Parathyroid adenoma (tissue), 2 donors: Measurements from ENCODE around the gene TBC1D23.

Experiments used
- H2AFZ ChIP-seq: fragments of 300-600 bp; sonication (generic); one replicate; pipeline ENCODE4 v1.7.0; 2017; ENCODE audit warnings: antibody characterized with exemption, mild to moderate bottlenecking
- H3K27ac ChIP-seq: fragments of 300-600 bp; sonication (generic); one replicate; pipeline ENCODE4 v1.7.0; 2017
- H3K27me3 ChIP-seq: fragments of 300-600 bp; sonication (generic); one replicate; pipeline ENCODE4 v1.7.0; 2017; ENCODE audit warnings: low read length; ENCODE audit not compliant: control insufficient read depth, insufficient read depth
- H3K36me3 ChIP-seq: fragments of 300-600 bp; sonication (generic); one replicate; pipeline ENCODE4 v1.7.0; 2017; ENCODE audit warnings: low read length; ENCODE audit not compliant: control insufficient read depth, insufficient read depth
- H3K4me1 ChIP-seq: fragments of 300-600 bp; sonication (generic); one replicate; pipeline ENCODE4 v1.7.0; 2017; ENCODE audit warnings: control low read depth
- H3K4me2 ChIP-seq: fragments of 300-600 bp; sonication (generic); one replicate; pipeline ENCODE4 v1.7.0; 2017; ENCODE audit warnings: low read length
- H3K4me3 ChIP-seq: fragments of 300-600 bp; sonication (generic); one replicate; pipeline ENCODE4 v1.7.0; 2017; ENCODE audit warnings: low read depth, low read length
- H3K79me2 ChIP-seq: fragments of 300-600 bp; sonication (generic); one replicate; pipeline ENCODE4 v1.7.0; 2017; ENCODE audit warnings: control low read depth
- H3K9ac ChIP-seq: fragments of 300-600 bp; sonication (generic); one replicate; pipeline ENCODE4 v1.7.0; 2017; ENCODE audit warnings: mild to moderate bottlenecking
- H3K9me3 ChIP-seq: fragments of 300-600 bp; sonication (generic); one replicate; pipeline ENCODE4 v1.7.0; 2017; ENCODE audit warnings: low read length; ENCODE audit not compliant: control insufficient read depth
- CTCF ChIP-seq: fragments of 300-600 bp; sonication (generic); IDR thresholded peaks from one replicate; pipeline ENCODE4 v1.7.0; 2017; ENCODE audit warnings: antibody characterized with exemption, mild to moderate bottlenecking
- donor health status: primary hyperparathyroidism.

Gene TBC1D23

GRCh38 chr3:100265016-100265415 is 4.2 kb downstream of the TBC1D23 start:
- no peaks in the 10 kb centered on the region for H3K36me3 ChIP-seq
- no peak overlapping the region for H3K4me3 ChIP-seq
- no peak for TF ChIP-seq CTCF
- peaks cover 39% of the 10 kb centered on the region for H3K79me2 ChIP-seq
- H3K4me2 ChIP-seq, result no peak overlapping the region
- peaks cover 7% of the 10 kb centered on the region for H3K4me1 ChIP-seq
- no peaks in the 10 kb centered on the region for H3K9me3 ChIP-seq
- H3K9ac ChIP-seq, result no peak overlapping the region
- H3K27me3 ChIP-seq, result no peaks in the 10 kb centered on the region
- H2AFZ ChIP-seq, result no peak overlapping the region
- no peak overlapping the region for H3K27ac ChIP-seq

- Histone ChIP-seq H3K4me3 (no peak overlapping the region), H3K4me1 (peaks cover 7% of the 10 kb centered on the region), H3K27ac (no peak overlapping the region), H3K79me2 (peaks cover 41% of the 10 kb centered on the region), H3K27me3 (no peaks in the 10 kb centered on the region), H3K9me3 (no peaks in the 10 kb centered on the region), H3K9ac (no peak overlapping the region), H3K4me2 (no peak overlapping the region), H3K36me3 (no peaks in the 10 kb centered on the region), H2AFZ (no peak overlapping the region)
- TF ChIP-seq CTCF, result no peak
Measured at GRCh38 chr3:100266531-100266930, 5.7 kb downstream of the TBC1D23 start.

GRCh38 chr3:100268156-100268555 is 7.4 kb downstream of the TBC1D23 start:
- no peak overlapping the region for H3K4me2 ChIP-seq
- no peak overlapping the region for H3K4me3 ChIP-seq
- no peak overlapping the region for H2AFZ ChIP-seq
- no peaks in the 10 kb centered on the region for H3K4me1 ChIP-seq
- H3K79me2 ChIP-seq, result peaks cover 37% of the 10 kb centered on the region
- H3K36me3 ChIP-seq, result no peaks in the 10 kb centered on the region
- no peak overlapping the region for H3K27ac ChIP-seq
- H3K9me3 ChIP-seq, result no peaks in the 10 kb centered on the region
- H3K27me3 ChIP-seq, result no peaks in the 10 kb centered on the region
- H3K9ac ChIP-seq, result no peak overlapping the region
- no peak for TF ChIP-seq CTCF

- no peaks in the 10 kb centered on the region for H3K4me1 ChIP-seq
- H3K9me3 ChIP-seq, result no peaks in the 10 kb centered on the region
- H3K4me2 ChIP-seq, result no peak overlapping the region
- no peak overlapping the region for H3K4me3 ChIP-seq
- no peak overlapping the region for H2AFZ ChIP-seq
- no peak overlapping the region for H3K9ac ChIP-seq
- H3K27me3 ChIP-seq, result no peaks in the 10 kb centered on the region
- H3K79me2 ChIP-seq, result peaks cover 38% of the 10 kb centered on the region
- TF ChIP-seq CTCF, result no peak
- no peaks in the 10 kb centered on the region for H3K36me3 ChIP-seq
- no peak overlapping the region for H3K27ac ChIP-seq
Measured at GRCh38 chr3:100269001-100269400, 8.2 kb downstream of the TBC1D23 start.

GRCh38 chr3:100269410-100270214 is 8.8 kb downstream of the TBC1D23 start:
- Histone ChIP-seq H2AFZ (no peak overlapping the region), H3K27me3 (no peaks in the 10 kb centered on the region), H3K9ac (no peak overlapping the region), H3K9me3 (no peaks in the 10 kb centered on the region), H3K4me2 (no peak overlapping the region), H3K79me2 (peaks cover 38% of the 10 kb centered on the region), H3K27ac (no peak overlapping the region), H3K4me3 (no peak overlapping the region), H3K36me3 (no peaks in the 10 kb centered on the region), H3K4me1 (no peaks in the 10 kb centered on the region)
- no peak for TF ChIP-seq CTCF
